ENCODE measurements around the gene EVI2B. TPM values are rescaled to one million over a fixed set of nuclear protein-coding genes. Genes with fewer than 3 reads are reported as not detected.

EVI2B gene, protein sequence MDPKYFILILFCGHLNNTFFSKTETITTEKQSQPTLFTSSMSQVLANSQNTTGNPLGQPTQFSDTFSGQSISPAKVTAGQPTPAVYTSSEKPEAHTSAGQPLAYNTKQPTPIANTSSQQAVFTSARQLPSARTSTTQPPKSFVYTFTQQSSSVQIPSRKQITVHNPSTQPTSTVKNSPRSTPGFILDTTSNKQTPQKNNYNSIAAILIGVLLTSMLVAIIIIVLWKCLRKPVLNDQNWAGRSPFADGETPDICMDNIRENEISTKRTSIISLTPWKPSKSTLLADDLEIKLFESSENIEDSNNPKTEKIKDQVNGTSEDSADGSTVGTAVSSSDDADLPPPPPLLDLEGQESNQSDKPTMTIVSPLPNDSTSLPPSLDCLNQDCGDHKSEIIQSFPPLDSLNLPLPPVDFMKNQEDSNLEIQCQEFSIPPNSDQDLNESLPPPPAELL
- 10 to 100 TPM in 1 of 4 donors, 1 to 10 TPM in 3; 1.4 to 21.0 (median 5.6) TPM for total RNA-seq

- no peak for DNase-seq
- Histone ChIP-seq H3K36me3 (no peaks in the 10 kb centered on the region), H3K9me3 (no peaks in the 10 kb centered on the region), H3K27me3 (no peaks in the 10 kb centered on the region), H3K4me3 (peak within 1 kb of the TSS in 3 of 4 donors; percentile 15 to 38 (median 16)), H3K4me1 (peaks cover 0 to 27% (median 2%) of the 10 kb centered on the region in 4 donors), H3K27ac (peak within 1 kb of the TSS; percentile 61 to 76 (median 68))
- in situ Hi-C loops (cut with MboI; ENCODE audit: low pct_ligation_motif_present in 1 of 4, low pct_unique_long_range_greater_than_20kb in 1 of 4, low sequenced_read_pairs in 3 of 4) = no loop called here
- TF ChIP-seq POLR2A (IDR thresholded peaks at IDR 0.05) (peak; percentile 35), POLR2AphosphoS5 (IDR thresholded peaks at IDR 0.05) (peak in 2 of 3 donors; percentile 40 to 46)
- TF ChIP-seq, protein P1, sequence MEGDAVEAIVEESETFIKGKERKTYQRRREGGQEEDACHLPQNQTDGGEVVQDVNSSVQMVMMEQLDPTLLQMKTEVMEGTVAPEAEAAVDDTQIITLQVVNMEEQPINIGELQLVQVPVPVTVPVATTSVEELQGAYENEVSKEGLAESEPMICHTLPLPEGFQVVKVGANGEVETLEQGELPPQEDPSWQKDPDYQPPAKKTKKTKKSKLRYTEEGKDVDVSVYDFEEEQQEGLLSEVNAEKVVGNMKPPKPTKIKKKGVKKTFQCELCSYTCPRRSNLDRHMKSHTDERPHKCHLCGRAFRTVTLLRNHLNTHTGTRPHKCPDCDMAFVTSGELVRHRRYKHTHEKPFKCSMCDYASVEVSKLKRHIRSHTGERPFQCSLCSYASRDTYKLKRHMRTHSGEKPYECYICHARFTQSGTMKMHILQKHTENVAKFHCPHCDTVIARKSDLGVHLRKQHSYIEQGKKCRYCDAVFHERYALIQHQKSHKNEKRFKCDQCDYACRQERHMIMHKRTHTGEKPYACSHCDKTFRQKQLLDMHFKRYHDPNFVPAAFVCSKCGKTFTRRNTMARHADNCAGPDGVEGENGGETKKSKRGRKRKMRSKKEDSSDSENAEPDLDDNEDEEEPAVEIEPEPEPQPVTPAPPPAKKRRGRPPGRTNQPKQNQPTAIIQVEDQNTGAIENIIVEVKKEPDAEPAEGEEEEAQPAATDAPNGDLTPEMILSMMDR (IDR thresholded peaks at IDR 0.05) = no peak
- 19 to 41% methylated on average over 3 of the region's 3 CpGs for WGBS, 2 donors (ENCODE audit: low coverage in 1 of 2)
- intact Hi-C loops (cut with DNase I; ENCODE audit: low total_unique reads) = no loop called here
Measured at GRCh38 chr17:31313982-31314781, at the start of gene EVI2B. TSS of gene EVI2B (minus strand) at chr17:31314054. CDS start at chr17:31305609, 8,445 bp downstream.

- TF ChIP-seq, protein P1 (IDR thresholded peaks at IDR 0.05) = no peak
- no peak for TF ChIP-seq POLR2AphosphoS5 (IDR thresholded peaks at IDR 0.05)
- TF ChIP-seq EP300 (IDR thresholded peaks at IDR 0.05; ENCODE audit: low read depth) = no peak
- no peak for TF ChIP-seq POLR2A (IDR thresholded peaks at IDR 0.05)
- Histone ChIP-seq H3K4me3 (no peak overlapping the region), H3K4me1 (no peaks in the 10 kb centered on the region), H3K27ac (no peak overlapping the region), H3K36me3 (peaks cover 0 to 29% (median 6%) of the 10 kb centered on the region in 4 donors), H3K9me3 (no peaks in the 10 kb centered on the region), H3K27me3 (no peaks in the 10 kb centered on the region)
- in situ Hi-C loops (cut with MboI; ENCODE audit: low pct_ligation_motif_present in 1 of 4, low pct_unique_long_range_greater_than_20kb in 1 of 4, low sequenced_read_pairs in 3 of 4) (no loop called here), intact Hi-C loops (cut with DNase I; ENCODE audit: low total_unique reads) (no loop called here)
- 67 to 68% methylated on average over 3 of the region's 3 CpGs for WGBS, 2 donors (ENCODE audit: low coverage in 1 of 2)
- no peak for DNase-seq
Measured at GRCh38 chr17:31357839-31358394, 44.1 kb upstream of the EVI2B start.

DNA sequence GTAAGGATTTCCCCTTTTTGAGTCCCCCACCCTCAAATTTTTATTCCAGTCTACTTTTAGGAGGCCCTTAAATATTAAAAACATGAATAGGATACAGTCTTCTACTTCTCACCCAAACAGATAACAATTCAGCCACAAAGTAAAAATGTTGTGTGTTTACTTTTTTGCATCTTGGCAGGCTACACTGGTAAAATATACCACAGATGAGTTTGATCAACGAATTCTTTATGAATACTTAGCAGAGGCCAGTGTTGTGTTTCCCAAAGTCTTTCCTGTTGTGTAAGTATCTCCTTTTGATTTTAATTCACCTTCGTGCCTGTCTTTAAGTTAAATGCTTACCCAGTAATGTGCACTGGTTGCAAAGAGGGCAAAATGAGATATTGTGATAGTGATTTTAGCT, 43.2 kb upstream of the EVI2B start:
- no peak for TF ChIP-seq EP300 (IDR thresholded peaks at IDR 0.05; ENCODE audit: low read depth)
- TF ChIP-seq, protein P1 (IDR thresholded peaks at IDR 0.05) = no peak
- TF ChIP-seq POLR2AphosphoS5 (IDR thresholded peaks at IDR 0.05) = no peak
- no peak for TF ChIP-seq POLR2A (IDR thresholded peaks at IDR 0.05)
- Histone ChIP-seq H3K9me3 (no peaks in the 10 kb centered on the region), H3K4me1 (no peaks in the 10 kb centered on the region), H3K4me3 (no peak overlapping the region), H3K27me3 (no peaks in the 10 kb centered on the region), H3K36me3 (peaks cover 0 to 29% (median 10%) of the 10 kb centered on the region in 4 donors), H3K27ac (no peak overlapping the region)
- WGBS, 2 donors (ENCODE audit: low coverage in 1 of 2) = 77 to 80% methylated on average over 1 to 2 of the region's 2 CpGs
- in situ Hi-C loops (cut with MboI; ENCODE audit: low pct_ligation_motif_present in 1 of 4, low pct_unique_long_range_greater_than_20kb in 1 of 4, low sequenced_read_pairs in 3 of 4) (no loop called here), intact Hi-C loops (cut with DNase I; ENCODE audit: low total_unique reads) (no loop called here)
- no peak for DNase-seq

DNA sequence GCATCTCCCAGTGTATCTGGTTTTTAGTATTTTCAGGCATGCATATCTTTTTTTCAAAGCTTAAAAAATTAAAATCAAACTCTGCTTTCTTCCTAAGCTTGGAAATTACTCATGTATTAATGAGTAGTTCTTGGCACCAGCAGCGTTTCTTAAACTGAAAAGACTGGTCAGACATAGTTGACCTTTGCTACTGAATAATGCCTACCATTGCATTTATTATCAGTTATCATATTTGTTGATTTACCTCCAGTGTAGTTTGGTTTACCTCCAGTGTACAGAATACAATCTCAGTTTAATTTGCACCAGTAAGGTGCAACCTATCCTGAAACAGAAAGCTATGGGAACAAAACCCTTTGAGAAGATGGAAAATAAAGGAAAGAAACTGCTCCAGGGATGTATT, 42.1 kb upstream of the EVI2B start:
- intact Hi-C loops (cut with DNase I; ENCODE audit: low total_unique reads) (no loop called here), in situ Hi-C loops (cut with MboI; ENCODE audit: low pct_ligation_motif_present in 1 of 4, low pct_unique_long_range_greater_than_20kb in 1 of 4, low sequenced_read_pairs in 3 of 4) (no loop called here)
- H3K27me3 ChIP-seq = no peaks in the 10 kb centered on the region
- no peak overlapping the region for H3K4me3 ChIP-seq
- DNase-seq = no peak
- H3K27ac ChIP-seq = no peak overlapping the region
- peaks cover 0 to 34% (median 11%) of the 10 kb centered on the region in 4 donors for H3K36me3 ChIP-seq
- no peaks in the 10 kb centered on the region for H3K9me3 ChIP-seq
- no peaks in the 10 kb centered on the region for H3K4me1 ChIP-seq
- TF ChIP-seq, protein P1 (IDR thresholded peaks at IDR 0.05) = no peak
- TF ChIP-seq POLR2AphosphoS5 (IDR thresholded peaks at IDR 0.05) = no peak
- 58 to 60% methylated on average over 1 of the region's 1 CpG for WGBS, 2 donors (ENCODE audit: low coverage in 1 of 2)

All from transverse colon (tissue), 4 donors.